HS-5 (cell line): ENCODE results near the gene TMEM117.

Source experiments
- DNase-seq: peaks from one replicate; pipeline ENCODE4 v3.0.0-alpha.2; 2012; ENCODE audit warnings: low read depth

Gene TMEM117

DNA sequence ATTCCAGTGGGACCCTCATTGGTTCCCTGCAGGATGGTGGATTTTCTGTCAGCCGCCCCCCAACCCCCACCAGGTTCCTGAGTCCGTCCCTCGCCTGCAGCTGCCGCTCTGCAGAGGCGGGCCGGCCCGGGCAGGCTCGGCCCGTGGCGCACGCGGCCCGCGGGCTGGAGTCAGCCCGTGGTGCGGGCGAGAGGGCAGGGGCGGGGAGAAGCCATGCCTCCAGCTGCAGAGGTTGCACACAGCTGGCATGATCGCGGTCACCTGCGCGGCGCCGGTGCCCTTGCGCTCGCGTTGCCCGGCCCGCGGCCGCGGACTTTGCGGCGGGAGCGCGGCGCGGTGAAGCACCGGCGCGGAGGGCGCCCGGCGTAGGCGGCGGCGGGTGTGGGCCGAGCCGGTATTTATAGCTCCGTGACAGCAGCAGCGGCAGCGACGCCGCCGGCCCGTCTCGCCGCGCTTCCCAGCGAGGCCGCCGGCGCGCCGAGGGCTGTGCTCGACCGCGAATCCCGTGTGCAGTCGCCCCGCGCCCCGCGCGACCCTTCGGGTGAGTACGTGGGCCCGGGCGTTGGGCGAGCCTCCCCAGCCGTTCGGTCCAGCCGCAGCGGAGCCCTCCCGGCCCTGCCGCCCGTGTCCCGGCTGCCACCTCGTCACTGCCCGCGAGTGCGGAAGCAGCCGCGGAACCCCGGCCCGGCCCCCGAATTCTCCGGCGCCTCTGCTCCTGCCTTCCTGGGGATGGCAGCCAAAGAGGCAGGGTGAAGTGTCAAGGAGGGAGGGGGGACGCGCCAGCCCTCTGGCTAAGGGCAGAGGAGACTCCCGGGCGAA is at the start of gene TMEM117:
Gene TMEM117 (plus strand): TSS at position 426 of the 819 bp plus-strand sequence.
- DNase-seq, result no peak

DNA sequence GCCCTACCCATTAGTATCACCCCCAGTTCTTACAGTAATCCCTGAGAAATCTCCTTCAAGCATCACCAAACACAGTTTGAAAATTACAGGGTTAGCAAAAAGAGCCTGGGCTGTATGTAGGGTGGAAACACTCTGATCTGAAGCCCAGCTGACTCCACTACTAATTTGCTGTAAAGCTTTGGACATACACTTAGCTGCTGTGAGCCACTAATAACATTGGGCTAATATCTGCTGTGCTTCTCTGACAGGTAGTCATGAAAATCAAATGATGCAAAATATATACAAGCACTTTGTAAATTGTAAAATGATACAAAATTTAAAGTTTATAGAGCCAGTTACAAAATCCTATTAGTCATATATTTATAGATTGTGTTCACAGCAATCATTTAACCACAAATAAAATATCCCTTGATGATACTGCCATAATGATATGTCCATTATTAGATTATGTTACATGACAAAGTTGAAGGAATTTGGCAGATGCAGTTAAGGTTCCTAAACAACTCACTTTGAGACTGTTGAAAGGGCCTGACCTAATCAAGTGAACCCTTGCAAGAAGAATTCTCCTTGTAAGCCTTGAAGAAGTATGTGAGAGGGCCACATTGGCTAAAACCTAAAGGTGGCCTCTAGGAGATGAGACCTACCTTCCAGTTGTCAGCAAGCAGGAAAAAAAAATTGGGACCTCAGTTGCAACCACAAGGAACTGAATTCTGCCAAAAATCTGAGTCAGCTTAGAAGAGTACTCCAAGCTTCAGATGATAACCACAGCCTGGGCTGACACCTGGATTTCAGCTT is 48.8 kb upstream of the TMEM117 start:
- no peak for DNase-seq

DNA sequence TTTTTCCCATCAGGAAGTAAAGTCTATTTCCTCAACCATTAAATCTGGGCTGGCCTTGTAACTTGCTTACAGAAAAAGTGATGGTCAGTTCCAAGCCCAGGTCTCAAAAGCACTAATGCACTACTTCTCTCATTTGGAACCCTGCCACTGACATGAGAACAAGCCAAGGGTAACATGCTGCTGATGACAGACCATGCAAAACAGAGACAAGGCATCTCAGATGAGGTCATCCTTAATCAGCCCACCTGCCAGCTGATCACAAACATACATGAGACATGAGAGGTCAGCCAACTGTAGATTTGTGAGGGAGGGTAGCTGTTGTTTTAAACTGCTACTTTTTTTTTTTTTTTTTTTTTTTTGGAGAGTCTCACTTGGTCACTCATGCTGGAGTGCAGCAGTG is 45.9 kb upstream of the TMEM117 start:
- no peak for DNase-seq

DNA sequence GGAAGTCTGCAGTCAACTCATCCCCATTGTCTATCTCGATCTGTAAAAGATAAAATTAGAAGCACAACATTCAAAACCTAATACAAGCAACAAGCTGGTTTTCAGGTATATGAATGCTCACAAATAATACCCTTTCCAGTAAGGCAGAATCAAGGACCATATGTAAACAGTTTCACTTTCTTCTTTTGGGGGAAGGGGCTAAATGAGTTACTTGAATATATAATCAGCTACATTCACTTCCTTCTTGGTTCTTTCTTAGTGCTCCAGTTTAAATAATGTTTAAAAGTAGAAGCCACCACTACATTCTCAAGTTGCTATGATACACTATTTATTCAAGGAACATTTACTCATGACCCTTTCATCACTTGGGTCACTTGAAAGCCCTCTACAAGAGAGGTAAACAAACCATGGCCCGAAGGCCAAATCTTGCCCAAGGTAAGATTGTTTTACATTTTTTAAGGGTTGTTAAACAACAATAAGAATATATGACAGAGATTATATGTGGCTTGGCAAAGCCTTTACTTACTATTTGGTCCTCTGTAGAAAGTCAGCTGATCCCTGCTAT is 40.1 kb upstream of the TMEM117 start:
- no peak for DNase-seq

DNA sequence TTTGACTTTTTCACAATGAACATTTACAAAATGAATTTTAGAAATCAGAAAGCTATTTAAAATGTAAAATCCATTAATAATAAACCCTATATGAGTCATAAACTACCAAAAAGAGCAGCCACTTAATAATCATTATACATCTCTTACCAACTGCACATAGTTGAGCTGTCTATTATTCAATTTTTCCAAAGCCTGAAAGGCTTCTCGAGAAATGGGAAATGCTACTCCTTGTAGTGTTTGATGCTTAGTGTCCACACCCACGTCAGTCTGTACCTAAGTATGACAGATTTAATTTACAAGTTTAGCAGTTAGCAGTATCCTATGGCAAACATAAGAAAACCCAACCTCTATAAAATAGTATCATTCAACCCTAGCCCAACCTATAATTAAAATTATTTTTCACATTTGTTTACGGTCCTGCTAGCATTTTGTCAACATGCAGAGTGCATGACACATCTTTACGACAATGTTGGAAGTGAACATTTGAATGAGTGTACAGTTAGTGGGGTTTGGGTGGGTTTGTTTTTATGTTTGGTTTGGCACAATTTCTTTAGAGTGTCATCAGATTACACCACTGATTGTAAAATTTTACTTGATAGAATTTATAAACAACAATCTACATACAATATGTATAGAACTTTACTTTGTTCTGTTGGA is 38.2 kb upstream of the TMEM117 start:
- DNase-seq, result no peak

DNA sequence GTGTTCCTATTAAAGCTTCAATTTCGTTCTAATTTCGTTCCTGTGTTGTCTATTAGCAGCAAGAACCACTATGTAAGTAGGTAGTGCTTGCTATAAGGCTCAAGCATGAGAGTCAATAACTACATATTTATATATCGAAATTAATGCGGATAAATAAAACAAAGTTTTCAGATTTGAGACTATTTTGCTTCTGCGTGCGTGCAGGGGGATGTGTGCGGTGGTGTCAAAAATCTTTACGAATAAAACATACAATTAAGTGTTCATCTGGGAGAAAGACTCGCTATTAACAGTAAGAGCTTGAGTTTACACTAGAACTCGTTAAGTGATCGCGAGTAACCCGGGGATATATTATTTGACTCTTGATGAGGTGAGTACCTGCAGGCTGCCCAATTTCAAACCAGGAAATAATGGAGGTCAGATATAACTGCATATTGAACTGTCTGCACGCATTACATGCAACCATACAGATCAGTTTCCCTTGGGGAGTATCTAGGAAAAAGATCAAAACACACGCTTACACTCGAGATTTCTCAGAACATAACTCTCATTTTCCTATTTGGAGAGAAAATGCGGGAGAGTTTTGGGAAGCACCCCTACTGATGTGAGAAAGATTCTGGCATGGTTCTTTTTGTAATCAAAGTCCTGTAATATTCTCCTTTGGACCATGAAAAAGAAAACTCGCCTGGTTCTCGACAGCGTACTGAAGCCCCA is 30.6 kb upstream of the TMEM117 start:
- DNase-seq, result no peak

DNA sequence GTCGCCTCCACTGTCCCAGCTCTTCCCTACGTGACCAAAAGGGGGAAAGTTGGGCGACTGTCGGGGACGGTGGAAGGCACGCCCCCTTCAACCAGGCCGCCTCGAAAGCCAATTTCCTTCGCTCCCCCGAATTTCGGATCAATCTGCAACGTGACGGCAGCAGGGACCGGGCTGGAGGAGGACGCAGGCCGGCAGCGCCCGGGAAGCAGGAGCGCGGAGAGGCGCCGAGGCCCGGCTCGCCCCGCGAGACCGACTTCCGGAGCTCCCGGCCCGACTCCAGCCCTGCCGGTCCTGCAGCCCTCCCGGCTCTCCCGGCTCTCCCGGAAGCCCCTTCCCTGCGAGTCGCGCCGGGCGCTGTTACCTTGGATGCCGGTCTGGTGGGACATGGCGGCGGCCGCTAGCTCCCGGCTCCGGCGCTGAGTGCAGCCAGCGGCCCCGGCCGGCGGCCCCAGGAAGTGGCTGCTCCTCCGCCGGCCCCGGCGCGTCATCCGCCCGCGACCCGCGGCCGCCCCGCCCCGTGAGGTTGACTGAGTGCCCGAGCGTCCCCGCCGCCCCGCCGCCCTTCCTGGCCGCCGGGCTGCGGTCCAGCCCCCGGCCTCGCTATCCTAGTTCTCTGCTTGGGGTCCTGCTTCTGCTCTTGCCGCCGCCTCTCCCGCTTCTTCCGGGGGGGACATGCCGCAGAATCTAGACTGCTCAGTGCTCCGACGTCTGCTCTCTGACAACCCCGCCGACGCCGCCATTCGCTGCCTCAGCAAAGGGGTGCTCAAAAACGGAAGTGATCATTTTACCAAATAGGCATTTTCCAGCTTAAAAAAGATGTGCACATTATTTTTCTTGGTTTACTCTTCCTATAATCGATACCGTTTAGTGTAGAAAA is 29.8 kb upstream of the TMEM117 start, which contains the start of gene TWF1:
Gene TWF1 (minus strand): TSS at position 458 of the 877 bp plus-strand sequence. CDS start 72 bp downstream, at position 386.
- DNase-seq, result peak; percentile 41

DNA sequence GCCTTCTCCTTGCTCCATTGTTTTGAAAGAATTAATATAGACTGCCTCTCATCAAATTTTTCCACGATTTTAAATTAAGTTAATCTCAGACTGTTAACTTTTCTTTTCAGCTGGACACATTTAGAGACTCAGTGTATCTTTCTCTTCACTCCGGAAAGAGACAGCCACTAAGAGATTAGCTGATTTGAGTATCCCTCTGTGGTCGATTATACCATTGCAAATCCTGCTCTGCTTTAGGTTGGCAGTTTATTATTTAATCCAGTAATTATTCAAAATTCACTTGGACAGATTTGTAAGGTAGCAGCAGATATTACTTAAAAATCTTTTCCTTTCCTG is 29.2 kb upstream of the TMEM117 start:
- DNase-seq, result no peak

DNA sequence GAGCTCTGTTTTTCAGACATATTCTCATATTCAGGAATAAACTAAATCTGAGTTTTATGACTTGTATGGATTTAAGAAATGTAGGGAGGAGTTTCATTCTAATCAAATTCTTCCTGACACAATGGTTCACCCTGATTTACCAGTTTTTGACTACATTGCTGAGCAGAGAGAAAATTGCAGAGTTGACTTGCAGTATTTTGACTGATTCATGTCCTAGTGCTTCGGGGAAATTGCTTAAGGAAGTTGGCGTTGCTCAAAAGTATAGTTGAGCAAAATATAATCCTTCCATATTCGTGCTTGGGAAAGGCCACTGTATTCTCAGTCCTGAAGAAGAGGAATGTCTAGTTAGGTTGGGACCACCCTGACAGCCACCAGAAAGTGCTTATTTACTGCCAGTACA is 28.5 kb upstream of the TMEM117 start:
- DNase-seq, result no peak

DNA sequence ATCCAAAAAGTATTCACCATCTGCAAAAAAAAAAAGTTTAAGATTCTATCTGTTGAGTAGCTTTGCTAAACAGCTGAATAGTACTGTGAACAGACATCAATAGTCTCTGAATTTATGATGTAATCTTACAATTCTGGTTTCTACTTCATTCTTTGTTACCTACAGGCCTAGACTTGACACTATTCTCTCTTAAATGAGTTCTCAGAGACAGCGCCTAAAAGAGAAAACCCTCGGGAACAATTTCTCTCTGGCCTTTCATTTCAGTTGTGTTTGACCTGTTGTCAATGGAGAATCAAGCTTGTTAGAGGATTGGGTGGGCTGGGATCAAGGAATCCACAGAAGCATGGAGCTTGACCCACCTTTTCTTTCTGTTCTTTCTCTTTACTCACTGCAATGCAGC is 23.8 kb upstream of the TMEM117 start:
- no peak for DNase-seq

DNA sequence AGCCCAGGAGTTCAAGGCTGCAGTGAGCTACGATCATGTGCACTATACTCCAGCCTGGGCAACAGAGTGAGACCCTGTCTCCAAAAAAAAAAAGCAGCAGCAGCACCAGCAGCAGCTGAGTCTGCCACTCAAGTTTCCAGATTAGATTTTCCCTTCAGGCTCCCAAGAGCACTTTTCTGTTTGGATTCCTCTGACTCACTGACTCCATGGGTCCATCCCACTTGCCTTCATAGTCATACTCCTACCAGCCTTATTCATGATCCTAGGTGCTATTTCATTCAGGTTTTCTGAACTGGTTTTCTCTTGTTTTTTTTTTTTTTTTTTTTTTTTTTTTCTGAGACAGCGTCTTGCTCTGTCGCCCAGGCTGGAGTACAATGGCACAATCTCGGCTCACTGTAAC is 23.0 kb upstream of the TMEM117 start:
- DNase-seq, result no peak

DNA sequence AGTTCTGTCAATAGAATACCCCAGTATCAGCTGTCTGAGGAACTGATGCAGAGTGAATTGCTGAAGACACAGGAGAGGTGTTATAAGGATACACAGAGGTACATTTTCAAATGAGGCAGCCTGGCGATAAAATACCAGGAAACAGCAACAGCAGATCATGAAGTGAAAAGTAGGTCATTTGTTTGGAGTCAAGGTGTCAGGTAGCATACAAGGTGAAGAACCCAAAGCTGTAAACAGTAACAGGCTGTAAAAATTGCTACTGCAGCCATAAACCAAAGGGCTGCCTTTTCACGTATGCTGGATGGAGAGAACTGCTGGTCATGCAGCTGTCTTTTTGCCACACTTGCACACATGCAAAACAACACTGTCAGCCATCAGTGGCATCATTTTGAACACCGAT is 20.5 kb upstream of the TMEM117 start:
- DNase-seq, result no peak

DNA sequence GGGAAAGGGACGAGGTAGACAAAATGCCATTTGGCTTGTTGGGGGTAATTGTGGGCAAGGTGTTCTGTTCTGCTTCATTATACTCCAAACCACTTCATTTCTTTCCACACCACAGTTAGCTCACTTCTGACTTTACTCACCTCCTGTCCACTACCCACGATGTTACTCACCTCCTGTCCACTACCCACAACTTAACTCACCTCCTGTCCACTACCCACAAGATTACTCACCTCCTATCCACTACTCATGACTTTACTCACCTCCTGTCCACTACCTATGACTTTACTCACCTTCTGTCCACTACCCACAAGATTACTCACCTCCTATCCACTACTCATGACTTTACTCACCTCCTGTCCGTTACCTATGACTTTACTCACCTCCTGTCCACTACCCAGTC is 19.7 kb upstream of the TMEM117 start:
- no peak for DNase-seq

DNA sequence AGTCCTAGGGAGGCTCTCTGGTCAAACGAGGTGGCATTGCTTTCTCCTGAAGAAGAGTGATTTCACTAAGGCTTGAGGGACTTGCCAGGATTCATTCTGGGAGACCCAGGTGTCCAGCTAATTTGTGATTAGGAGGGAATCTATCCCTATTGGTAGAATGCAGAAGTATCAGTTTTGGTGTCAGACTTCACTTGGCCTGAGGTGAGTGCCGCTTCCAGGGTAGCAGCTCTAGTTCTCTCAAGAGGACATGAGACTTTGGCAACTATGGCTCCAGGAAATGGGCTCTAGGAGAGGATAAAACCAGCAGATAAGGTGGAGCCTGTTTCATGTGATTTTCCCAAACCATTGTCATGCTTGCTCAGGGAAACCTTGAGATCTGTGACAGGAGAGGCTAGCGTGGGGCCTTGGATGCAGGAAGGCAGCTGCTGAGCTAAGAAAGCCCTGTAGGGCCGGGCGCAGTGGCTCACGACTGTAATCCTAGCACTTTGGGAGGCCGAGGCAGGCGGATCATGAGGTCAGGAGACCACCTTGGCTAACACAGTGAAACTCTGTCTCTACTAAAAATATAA is 11.6 kb upstream of the TMEM117 start:
- DNase-seq, result no peak

DNA sequence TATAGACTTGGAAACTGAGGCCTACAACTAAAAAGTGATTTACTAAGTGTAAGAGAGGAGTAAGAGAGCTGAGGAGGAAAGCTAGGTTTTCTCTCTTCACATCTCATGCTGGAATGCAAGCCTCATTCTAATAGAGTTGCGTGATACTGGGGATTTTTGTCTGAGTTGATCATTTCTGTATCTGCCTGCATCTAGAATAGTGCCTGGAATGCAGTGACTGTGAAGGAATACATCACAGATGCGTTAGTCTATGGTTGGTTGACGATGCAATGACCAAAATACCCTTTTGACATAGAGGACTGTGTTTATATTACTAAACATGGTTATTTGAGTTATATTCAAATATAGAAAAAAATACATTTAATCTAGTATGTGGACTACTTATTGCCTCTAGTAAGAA is 9.2 kb upstream of the TMEM117 start:
- DNase-seq, result no peak

DNA sequence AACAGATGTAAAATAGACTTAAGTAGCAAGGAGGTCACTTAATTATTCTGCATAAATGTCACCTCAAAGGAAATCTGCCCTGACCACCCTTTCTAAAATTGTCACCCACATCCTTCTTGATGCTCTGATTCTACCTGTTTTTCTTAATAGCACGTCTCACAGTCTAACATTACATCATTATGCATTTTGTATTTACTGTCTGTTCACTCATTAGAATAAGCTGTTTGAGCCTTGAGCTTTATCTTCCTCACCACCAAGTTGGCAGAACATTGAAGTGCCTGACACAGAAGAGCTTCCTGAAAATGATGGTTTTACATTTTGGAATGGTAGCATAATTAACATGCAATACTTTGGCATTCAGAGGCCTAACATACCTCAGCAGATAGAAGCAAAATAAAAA is 8.8 kb upstream of the TMEM117 start:
- DNase-seq, result no peak

DNA sequence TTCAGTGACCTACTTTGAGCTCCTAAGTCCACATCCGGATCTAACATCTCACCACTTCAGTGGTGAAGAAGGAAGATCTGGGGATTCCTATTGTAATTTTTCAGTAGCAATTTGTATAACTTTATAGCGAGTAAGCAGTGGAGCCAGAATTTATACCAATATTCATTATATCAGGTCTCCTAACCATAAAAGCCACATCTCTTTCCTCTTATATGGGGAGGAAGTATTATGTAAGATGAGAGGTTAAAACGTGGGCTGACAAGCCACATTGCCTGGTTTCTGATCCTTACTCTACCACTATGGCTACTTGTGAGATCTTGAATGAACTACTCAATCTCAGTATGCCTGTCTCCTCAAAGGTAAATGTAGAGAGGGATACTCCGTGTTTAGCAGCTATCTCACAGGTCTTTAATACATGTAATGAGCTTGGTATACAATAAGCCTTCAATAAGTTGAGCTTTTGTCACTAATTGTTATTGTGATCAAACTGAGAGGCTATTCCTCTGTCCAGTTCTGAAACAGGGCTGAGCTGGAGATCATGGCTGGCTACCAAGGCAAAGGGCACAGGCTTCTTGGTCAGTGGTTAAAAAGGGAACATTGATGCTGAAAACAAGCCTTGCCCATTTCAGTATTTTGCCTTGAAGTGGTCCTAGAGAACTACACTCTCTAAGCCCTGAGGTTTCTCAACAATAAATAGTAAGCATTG is 3.3 kb upstream of the TMEM117 start:
- no peak for DNase-seq

DNA sequence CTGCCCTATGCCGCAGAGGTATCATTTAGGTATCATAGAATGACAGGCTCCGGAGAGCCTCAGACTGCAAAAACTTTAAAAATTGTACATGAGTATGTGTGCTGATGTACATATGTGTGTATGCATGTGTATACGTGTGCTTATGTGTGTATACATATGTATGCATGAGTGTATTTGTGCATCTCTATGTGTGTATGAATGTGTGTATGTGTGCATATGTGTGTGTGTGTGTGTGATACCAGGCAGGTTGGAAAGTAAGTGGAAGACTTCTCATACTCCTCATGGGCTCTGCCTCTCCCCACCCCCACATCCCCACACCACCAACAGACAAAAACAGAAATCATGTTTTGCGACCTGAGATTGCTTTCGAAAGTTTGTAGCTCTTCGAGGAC is 621 bp upstream of the TMEM117 start:
- no peak for DNase-seq

DNA sequence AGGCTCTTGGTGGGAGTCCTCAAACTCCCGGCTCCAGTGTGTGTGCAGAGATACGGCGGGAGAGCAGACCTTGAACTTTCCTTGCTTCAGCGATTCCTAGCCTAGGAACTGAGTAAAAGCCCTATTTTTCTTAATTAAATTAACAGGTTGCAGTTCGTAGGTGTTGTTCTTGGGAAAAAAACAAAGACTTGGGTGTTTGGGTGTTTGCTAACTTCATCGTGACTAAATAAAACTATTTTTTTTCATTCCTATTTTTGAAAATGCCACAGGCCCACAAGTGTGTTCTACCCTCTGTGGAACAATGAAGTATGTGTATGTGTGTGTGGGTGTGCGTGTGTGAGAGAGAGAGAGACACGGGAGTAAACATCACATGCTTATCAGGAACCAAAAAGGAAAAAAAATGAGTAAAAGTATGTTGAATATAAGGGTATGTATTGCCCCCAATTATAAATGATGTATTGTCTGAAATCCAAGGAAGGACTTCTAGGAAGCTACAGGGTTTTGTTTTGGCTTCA is 651 bp downstream of the TMEM117 start:
- no peak for DNase-seq

DNA sequence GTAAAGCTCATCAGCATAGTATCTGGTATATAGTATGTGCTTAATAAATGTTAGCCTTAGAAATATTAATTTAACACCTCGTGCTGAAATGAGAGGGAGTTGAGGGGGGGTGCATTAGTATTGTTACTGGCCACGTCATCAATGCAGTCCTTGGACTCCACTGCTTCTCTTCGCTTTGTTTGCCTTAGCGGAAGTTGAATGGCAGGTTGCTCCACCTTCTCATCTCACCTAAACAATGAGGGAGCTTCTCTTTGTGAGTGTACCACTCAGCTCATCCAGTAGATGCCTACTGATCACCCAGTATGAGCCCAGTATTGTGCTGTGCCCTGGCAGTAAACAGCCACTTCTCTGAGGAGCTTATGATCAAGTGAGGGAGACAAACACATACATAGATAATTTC is 4.5 kb downstream of the TMEM117 start:
- DNase-seq, result no peak
